Measurements from ENCODE around the gene PCBP3. TPM values are rescaled to one million over a fixed set of nuclear protein-coding genes. Genes with fewer than 3 reads are reported as not detected.

Gene PCBP3
- total and polyA plus RNA-seq, 2 donors (not counting 3 experiments of a cell fraction or from before 2014, with no cell fraction given), result 0.06 to 1.1 TPM

- Histone ChIP-seq H3K27me3 (ENCODE audit: control insufficient read depth in 2 of 2, insufficient read depth in 2 of 2, low read length in 2 of 2) (peaks cover 2 to 3% of the 10 kb centered on the region in 2 experiments), H3K9ac (replicated peaks; ENCODE audit: extremely low read depth, insufficient read depth, low read length) (no peak overlapping the region), H3K79me2 (ENCODE audit: control insufficient read depth, insufficient read depth, low read length) (no peaks in the 10 kb centered on the region), H3K4me3 (replicated peaks in 1 of 3; ENCODE audit: insufficient read depth in 1 of 3, low read depth in 1 of 3, low read length in 3 of 3) (no peak overlapping the region), H3K36me3 (ENCODE audit: control insufficient read depth in 2 of 2, extremely low read depth in 1 of 2, insufficient read depth in 2 of 2, low read length in 2 of 2) (no peaks in the 10 kb centered on the region), H3K4me1 (ENCODE audit: control insufficient read depth, extremely low read depth, insufficient read depth, low read length) (no peaks in the 10 kb centered on the region), H3K4me2 (ENCODE audit: insufficient read depth, low read length) (no peak overlapping the region), H4K20me1 (replicated peaks; ENCODE audit: control insufficient read depth, extremely low read depth, insufficient read depth, low read length) (no peaks in the 10 kb centered on the region), H3K9me1 (replicated peaks; ENCODE audit: control insufficient read depth, extremely low read depth, insufficient read depth, low read length) (no peaks in the 10 kb centered on the region), H2AFZ (ENCODE audit: low read depth, low read length) (no peak overlapping the region), H3K9me3 (replicated peaks; ENCODE audit: control insufficient read depth, insufficient read depth, low read length) (no peaks in the 10 kb centered on the region), H3K27ac (ENCODE audit: insufficient read depth, low read depth, low read length) (no peak overlapping the region)
- CTCF ChIA-PET, result interaction anchor here (0.7 kb wide), 1 partner anchor 9 kb away, joined by 5 read pairs; no protein-coding TSS in a partner anchor
- intact Hi-C loops (cut with micrococcal nuclease), result no loop called here
- FAIRE-seq (no peak), DNase-seq (ENCODE audit: low read depth, low spot score) (no peak)
- BruUV-seq (replicated peaks), result no TSS peak
- dilution Hi-C loops (cut with MboI; ENCODE audit: extremely low pct_ligation_motif_present, low sequenced_read_pairs), result no loop called here
- POLR2A ChIA-PET, result no interaction called here
- no peak for TF ChIP-seq GATA2 (IDR thresholded peaks at IDR 0.05; ENCODE audit: insufficient read depth, insufficient read length, low read depth, low read length)
- TF ChIP-seq POLR2AphosphoS5 (IDR thresholded peaks at IDR 0.05; ENCODE audit: insufficient read depth, low read depth, low read length), result no peak
- TF ChIP-seq JUN (IDR thresholded peaks at IDR 0.05; ENCODE audit: borderline replicate concordance, insufficient read depth, insufficient read length, low read depth), result no peak
- no peak for TF ChIP-seq POLR2A (IDR thresholded peaks at IDR 0.05; ENCODE audit: low read depth, low read length)
- no peak for TF ChIP-seq MYC (IDR thresholded peaks at IDR 0.05; ENCODE audit: low read depth, low read length)
- no peak for TF ChIP-seq CTCF (IDR thresholded peaks at IDR 0.05; ENCODE audit: extremely low read depth in 1 of 2, insufficient read depth in 1 of 2, low read depth in 1 of 2, low read length in 2 of 2)
- TF ChIP-seq FOS (IDR thresholded peaks at IDR 0.05; ENCODE audit: borderline replicate concordance, insufficient read depth, low read length), result no peak
- TF ChIP-seq EZH2 (IDR thresholded peaks at IDR 0.05; ENCODE audit: borderline replicate concordance, low read depth, low read length, severe bottlenecking), result no peak
- TF ChIP-seq MAX (IDR thresholded peaks at IDR 0.05; ENCODE audit: insufficient read depth, insufficient read length), result no peak
These were observed 321.1 kb downstream of the PCBP3 start for GRCh38 chr21:45964649-45965048.

Measured in endothelial cell of umbilical vein (primary cell).